ENCODE data around the gene L3MBTL1. TPM values are rescaled to one million over a fixed set of nuclear protein-coding genes. Genes with fewer than 3 reads are reported as not detected.
"Not testable (repeated sequence)": the region's sequence is repeated elsewhere in the genome, so short reads cannot be mapped to it uniquely, and the experiment has no call there.

Gene L3MBTL1
- total RNA-seq, 1 donor from 2014 or later, result 7.4 TPM

- intact Hi-C loops (cut with micrococcal nuclease), result no loop called here
Measured at GRCh38 chr20:43586641-43587040, 79.1 kb downstream of the L3MBTL1 start.

GRCh38 chr20:43588526-43588925, 81.0 kb downstream of the L3MBTL1 start:
- intact Hi-C loops (cut with micrococcal nuclease), result not testable (repeated sequence)

GRCh38 chr20:43590036-43590391, 82.5 kb downstream of the L3MBTL1 start:
- intact Hi-C loops (cut with micrococcal nuclease), result loop anchor here (1.0 to 10.0 kb wide), 11 partner anchors 76 to 1897 kb away; partner anchors contain the start of genes MYBL2, OSER1, SRSF6 and YWHAB

- intact Hi-C loops (cut with micrococcal nuclease), result loop anchor here (1.0 to 10.0 kb wide), 11 partner anchors 76 to 1897 kb away; partner anchors contain the start of genes MYBL2, OSER1, SRSF6 and YWHAB
Measured at GRCh38 chr20:43590392-43591303, 83.2 kb downstream of the L3MBTL1 start, which contains the start of gene IFT52. IFT52 (plus strand) TSS chr20:43590937; CDS start chr20:43594699, 3,762 bp downstream.

Other genes starting within 250 kb of the L3MBTL1 start
- gene SRSF6, start 49.8 kb upstream of the L3MBTL1 start, total RNA-seq, result 166 and 167 TPM in 2 replicates
- not detected in 2 replicates for gene SGK2, start 51.3 kb downstream of the L3MBTL1 start, total RNA-seq
- gene IFT52, start 83.2 kb downstream of the L3MBTL1 start, total RNA-seq, result 14.9 and 19.1 TPM in 2 replicates
- 78.2 and 78.7 TPM in 2 replicates for gene MYBL2, start 159.4 kb downstream of the L3MBTL1 start, total RNA-seq
- 0.71 TPM in 1 of 2 replicates, not detected in the other for gene GTSF1L, start 219.3 kb downstream of the L3MBTL1 start, total RNA-seq

Data from T-helper 1 cell treated with Interleukin-12 subunit alpha and Interleukin-12 subunit beta and Interleukin-4 antibody, amounts not matched to agents 30 ng/mL and 1 ng/mL, for 36 hours (primary cell).